HTR-8/SVneo (cell line): Measurements from ENCODE around the gene PDSS2.
"Not testable (repeated sequence)": the region's sequence is repeated elsewhere in the genome, so short reads cannot be mapped to it uniquely, and the experiment has no call there.

Experiments used
- DNase-seq: peaks from one replicate; pipeline ENCODE4 v3.0.0; 2011; ENCODE audit warnings: low spot score, mixed read lengths; ENCODE audit not compliant: insufficient read length
- FAIRE-seq: peaks from 2 replicates; lab custom pipeline; 2011; peaks lifted over from hg19 to GRCh38; lab: Jason Lieb, UNC

The PDSS2 gene

GRCh38 chr6:107475826-107476225 is 16.5 kb upstream of the PDSS2 start:
- DNase-seq, FAIRE-seq: not testable (repeated sequence)

GRCh38 chr6:107475360-107475759 is 16.0 kb upstream of the PDSS2 start:
- peak; percentile 26 for FAIRE-seq
- not testable (repeated sequence) for DNase-seq

- FAIRE-seq (no peak), DNase-seq (no peak)
Observed at GRCh38 chr6:107473660-107474059, 14.3 kb upstream of the PDSS2 start.

GRCh38 chr6:107470364-107470763 is 11.0 kb upstream of the PDSS2 start:
- DNase-seq (no peak), FAIRE-seq (no peak)

GRCh38 chr6:107466062-107466461 is 6.7 kb upstream of the PDSS2 start:
- no peak for DNase-seq
- FAIRE-seq: no peak

- FAIRE-seq: no peak
- DNase-seq: no peak
Observed at GRCh38 chr6:107460083-107460631, 793 bp upstream of the PDSS2 start.

- FAIRE-seq (no peak), DNase-seq (peak; percentile 14)
Observed at GRCh38 chr6:107458672-107459282, 587 bp downstream of the PDSS2 start.

- FAIRE-seq (no peak), DNase-seq (no peak)
Observed at GRCh38 chr6:107448776-107449175, 10.6 kb downstream of the PDSS2 start.

GRCh38 chr6:107447663-107448216 is 11.6 kb downstream of the PDSS2 start:
- DNase-seq (no peak), FAIRE-seq (no peak)

GRCh38 chr6:107444277-107444676 is 15.1 kb downstream of the PDSS2 start:
- FAIRE-seq (no peak), DNase-seq (no peak)

GRCh38 chr6:107443608-107444267 is 15.6 kb downstream of the PDSS2 start:
- FAIRE-seq: no peak
- no peak for DNase-seq

- FAIRE-seq (no peak), DNase-seq (no peak)
Observed at GRCh38 chr6:107442938-107443607, 16.3 kb downstream of the PDSS2 start.

- FAIRE-seq (no peak), DNase-seq (no peak)
Observed at GRCh38 chr6:107441682-107442081, 17.7 kb downstream of the PDSS2 start.

GRCh38 chr6:107440936-107441335 is 18.4 kb downstream of the PDSS2 start:
- FAIRE-seq: no peak

GRCh38 chr6:107439406-107439805 is 20.0 kb downstream of the PDSS2 start:
- FAIRE-seq: no peak
- DNase-seq: no peak

More at GRCh38 chr6:107440936-107441335, 18.4 kb downstream of the PDSS2 start:
- no peak for DNase-seq

GRCh38 chr6:107437691-107438090 is 21.7 kb downstream of the PDSS2 start:
- FAIRE-seq (no peak), DNase-seq (no peak)

GRCh38 chr6:107436881-107437280 is 22.5 kb downstream of the PDSS2 start:
- FAIRE-seq: no peak

GRCh38 chr6:107435798-107436197 is 23.6 kb downstream of the PDSS2 start:
- no peak for FAIRE-seq
- no peak for DNase-seq

More at GRCh38 chr6:107436881-107437280, 22.5 kb downstream of the PDSS2 start:
- DNase-seq: no peak

GRCh38 chr6:107434812-107435211 is 24.6 kb downstream of the PDSS2 start:
- no peak for DNase-seq
- no peak for FAIRE-seq

GRCh38 chr6:107425951-107426350 is 33.4 kb downstream of the PDSS2 start:
- FAIRE-seq, DNase-seq: not testable (repeated sequence)
